ENCODE results near the gene LRR1.
"Not testable (repeated sequence)": the region's sequence is repeated elsewhere in the genome, so short reads cannot be mapped to it uniquely, and the experiment has no call there.

Gene LRR1

GRCh38 chr14:49623941-49624839 lies 25.4 kb downstream of the LRR1 start:
- DNase-seq (ENCODE audit: low read depth in 3 of 3), result no peak

GRCh38 chr14:49633640-49634546 lies 35.2 kb downstream of the LRR1 start:
- DNase-seq (ENCODE audit: low read depth in 3 of 3), result peak; percentile 89 to 94 (median 90)

GRCh38 chr14:49634547-49635334 lies 36.0 kb downstream of the LRR1 start, which contains the start of gene DNAAF2:
Gene DNAAF2, minus strand, starts transcription at chr14:49635244. Its CDS starts 95 bp downstream, at chr14:49635149.
- DNase-seq (ENCODE audit: low read depth in 3 of 3), result peak; percentile 27 to 49 (median 43)

- DNase-seq (ENCODE audit: low read depth in 3 of 3), result no peak
Observed at GRCh38 chr14:49636866-49637265, 38.1 kb downstream of the LRR1 start.

GRCh38 chr14:49637534-49638078 lies 38.9 kb downstream of the LRR1 start:
- no peak for DNase-seq (ENCODE audit: low read depth in 3 of 3)

- DNase-seq (ENCODE audit: low read depth in 3 of 3), result no peak
Observed at GRCh38 chr14:49640540-49641417, 42.0 kb downstream of the LRR1 start.

- DNase-seq (ENCODE audit: low read depth in 3 of 3), result no peak
Observed at GRCh38 chr14:49641697-49642129, 43.0 kb downstream of the LRR1 start.

GRCh38 chr14:49642163-49642562 lies 43.4 kb downstream of the LRR1 start:
- no peak for DNase-seq (ENCODE audit: low read depth in 3 of 3)

- DNase-seq (ENCODE audit: low read depth in 3 of 3), result no peak
Observed at GRCh38 chr14:49653508-49653907, 54.8 kb downstream of the LRR1 start.

GRCh38 chr14:49654511-49654910 lies 55.8 kb downstream of the LRR1 start:
- no peak for DNase-seq (ENCODE audit: low read depth in 3 of 3)

GRCh38 chr14:49657500-49657899 lies 58.8 kb downstream of the LRR1 start:
- DNase-seq (ENCODE audit: low read depth in 3 of 3), result not testable (repeated sequence)

- no peak for DNase-seq (ENCODE audit: low read depth in 3 of 3)
Observed at GRCh38 chr14:49659526-49660455, 61.1 kb downstream of the LRR1 start.
